Liver (tissue), 9 donors: ENCODE results near the gene COX7A2. TPM values are rescaled to one million over a fixed set of nuclear protein-coding genes. Genes with fewer than 3 reads are reported as not detected.

Source experiments
- DNase-seq: peaks from one replicate; pipeline ENCODE4 v3.0.0-alpha.2; 2017; ENCODE audit warnings: low spot score
- H3K27ac ChIP-seq, 2 donors: one replicate each; pipeline ENCODE4 v1.7.0; 2013; ENCODE audit warnings: inconsistent platforms in 2 of 2, low read length in 2 of 2, control low read depth in 1 of 2, low read depth in 1 of 2, mild to moderate bottlenecking in 1 of 2
- H3K27me3 ChIP-seq, 4 donors: one replicate each; pipeline versions ENCODE4 v1.6.1 to v1.7.0; 2013; ENCODE audit warnings: low read length in 3 of 4, inconsistent platforms in 1 of 4, mild to moderate bottlenecking in 1 of 4, moderate library complexity in 1 of 4; ENCODE audit not compliant: control insufficient read depth in 4 of 4, insufficient read depth in 4 of 4
- H3K36me3 ChIP-seq, 4 donors: one replicate each; pipeline versions ENCODE4 v1.6.1 to v1.7.0; 2013; ENCODE audit warnings: low read length in 3 of 4, mild to moderate bottlenecking in 3 of 4, low read depth in 1 of 4, moderate library complexity in 1 of 4; ENCODE audit not compliant: control insufficient read depth in 4 of 4, insufficient read depth in 3 of 4
- H3K4me1 ChIP-seq, 4 donors: one replicate each; pipeline versions ENCODE4 v1.6.1 to v1.7.0; 2013; ENCODE audit warnings: low read length in 3 of 4, mild to moderate bottlenecking in 3 of 4, moderate library complexity in 1 of 4; ENCODE audit not compliant: control insufficient read depth in 4 of 4, insufficient read depth in 4 of 4
- H3K4me3 ChIP-seq, 3 donors: one replicate each; pipeline versions ENCODE4 v1.6.1 to v1.7.0; 2013; ENCODE audit warnings: low read length in 3 of 3, control low read depth in 1 of 3, low read depth in 1 of 3, mild to moderate bottlenecking in 1 of 3
- H3K9ac ChIP-seq, 2 donors: one replicate each; pipeline ENCODE4 v1.7.0; 2013; ENCODE audit warnings: low read length in 2 of 2, mild to moderate bottlenecking in 2 of 2, moderate library complexity in 2 of 2, control low read depth in 1 of 2, low read depth in 1 of 2
- H3K9me3 ChIP-seq, 4 donors: one replicate each; pipeline versions ENCODE4 v1.6.1 to v1.7.0; 2013; ENCODE audit warnings: low read length in 3 of 4; ENCODE audit not compliant: control insufficient read depth in 4 of 4
- ATF3 ChIP-seq: IDR thresholded peaks from 2 replicates; pipeline ENCODE4 v1.6.1; 2016; ENCODE audit warnings: antibody characterized with exemption
- CTCF ChIP-seq: fragments of 150-350 bp; IDR thresholded peaks from 2 replicates; pipeline ENCODE4 v1.5.1; 2017; ENCODE audit warnings: improper control_type of control experiment, low read depth, low read length; ENCODE audit not compliant: missing input control
- EGR1 ChIP-seq, 2 donors: IDR thresholded peaks; 2 replicates each; pipeline ENCODE4 v1.6.1; 2016 to 2018; ENCODE audit warnings: antibody characterized with exemption in 2 of 2, low read depth in 2 of 2
- FOXA1 ChIP-seq: IDR thresholded peaks from 2 replicates; pipeline ENCODE4 v1.6.1; 2016; ENCODE audit warnings: antibody characterized with exemption
- FOXA2 ChIP-seq: IDR thresholded peaks from 2 replicates; pipeline ENCODE4 v1.6.1; 2016; ENCODE audit warnings: antibody characterized with exemption
- HNF4A ChIP-seq, 2 donors: conservative IDR thresholded peaks; 2 replicates each; pipeline ENCODE4 v1.6.1; 2016; ENCODE audit warnings: antibody characterized with exemption in 2 of 2, mild to moderate bottlenecking in 2 of 2
- HNF4G ChIP-seq: IDR thresholded peaks from 2 replicates; pipeline ENCODE4 v1.6.1; 2016; ENCODE audit warnings: antibody characterized with exemption
- JUND ChIP-seq, 2 donors: IDR thresholded peaks; 2 replicates each; pipeline ENCODE4 v1.6.1; 2016; ENCODE audit warnings: antibody characterized with exemption in 2 of 2
- MAX ChIP-seq: IDR thresholded peaks from 2 replicates; pipeline ENCODE4 v1.6.1; 2016; ENCODE audit warnings: antibody characterized with exemption
- NR2F2 ChIP-seq: IDR thresholded peaks from 2 replicates; pipeline ENCODE4 v1.6.1; 2016; ENCODE audit warnings: antibody characterized with exemption
- RAD21 ChIP-seq, 2 donors: IDR thresholded peaks; 2 replicates each; pipeline ENCODE4 v1.6.1; 2016; ENCODE audit warnings: antibody characterized with exemption in 2 of 2, mild to moderate bottlenecking in 2 of 2
- REST ChIP-seq: IDR thresholded peaks from 2 replicates; pipeline ENCODE4 v1.6.1; 2016; ENCODE audit warnings: antibody characterized with exemption, mild to moderate bottlenecking
- RXRA ChIP-seq, 2 donors: IDR thresholded peaks; 2 replicates each; pipeline ENCODE4 v1.6.1; 2017 to 2018; ENCODE audit warnings: antibody characterized with exemption in 2 of 2, mild to moderate bottlenecking in 1 of 2
- SP1 ChIP-seq: IDR thresholded peaks from 2 replicates; pipeline ENCODE4 v1.6.1; 2018; ENCODE audit warnings: antibody characterized with exemption, mild to moderate bottlenecking
- YY1 ChIP-seq: IDR thresholded peaks from 2 replicates; pipeline ENCODE4 v1.6.1; 2016; ENCODE audit warnings: antibody characterized with exemption, mild to moderate bottlenecking
- WGBS: extraction: QIAGEN DNeasy Blood & Tissue Kit; methylation state at CpG from one replicate; pipeline ENCODE4 v1.1.7; 2013; 5-methylcytosine and 5-hydroxymethylcytosine counted together
- polyA plus RNA-seq, 2 donors: library from polyadenylated mRNA; stranded (reverse) in 1 of 2; unstranded in 1 of 2; fragments of 200-250 nt in 1 of 2; fragments of >200 nt in 1 of 2; fragmentation: Nextera tagmentation in 1 of 2; extraction: Ambion mirVana in 1 of 2; gene quantifications; one replicate each; pipeline versions ENCODE4 v1.2.1 to v1.2.3, GENCODE V29; 2013 to 2015
- total RNA-seq, 2 donors: library from RNA; depleted of rRNA; stranded (reverse); fragments of >200 nt; gene quantifications; one replicate each; pipeline ENCODE4 v1.2.3, GENCODE V29; 2014
- TF ChIP-seq, protein P1 (sequence below): IDR thresholded peaks from 2 replicates; pipeline ENCODE4 v1.6.1; 2016; ENCODE audit warnings: antibody characterized with exemption
- donor health status: healthy.
- donor health status: healthy.
- donor health status: healthy.
- donor health status: healthy.
- donor health status: healthy.

The COX7A2 gene
- total and polyA plus RNA-seq, 4 donors, result 69.8 to 583 (median 289) TPM

- H3K4me1 ChIP-seq, result peaks cover 9 to 36% (median 27%) of the 10 kb centered on the region in 4 donors
- TF ChIP-seq FOXA1 (no peak), SP1 (peak; percentile 17), RXRA (IDR thresholded peaks at IDR 0.05) (peak in 1 of 2 donors; percentile 20)
- H3K4me3 ChIP-seq, result no peak overlapping the region
- H3K27me3 ChIP-seq, result no peaks in the 10 kb centered on the region
- no peak for DNase-seq
- no peak overlapping the region for H3K27ac ChIP-seq
- H3K36me3 ChIP-seq, result no peaks in the 10 kb centered on the region
- H3K9me3 ChIP-seq, result no peaks in the 10 kb centered on the region
- H3K9ac ChIP-seq, result no peak overlapping the region
Observed at GRCh38 chr6:75222261-75222660, 21.3 kb downstream of the COX7A2 start.

DNA sequence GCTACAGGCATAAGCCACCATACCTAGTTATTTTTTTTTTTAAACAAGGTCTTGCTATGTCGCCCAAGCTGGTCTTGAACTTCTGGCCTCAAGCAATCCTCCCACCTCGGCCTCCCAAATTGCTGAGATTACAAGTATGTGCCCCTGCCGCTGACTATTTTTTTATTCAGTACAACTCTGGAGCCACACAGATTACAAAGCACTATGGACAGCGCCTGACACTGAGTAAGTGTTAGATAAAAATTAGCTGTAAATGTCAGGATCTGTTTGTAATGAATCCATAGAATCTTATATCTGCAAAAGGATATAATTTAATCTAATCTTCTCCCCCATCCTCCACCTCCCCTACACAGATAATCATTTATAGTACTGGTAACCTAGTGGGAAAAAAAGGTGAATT lies 22.5 kb downstream of the COX7A2 start:
- no peaks in the 10 kb centered on the region for H3K36me3 ChIP-seq
- WGBS, result 92% methylated on average over 4 of the region's 4 CpGs
- TF ChIP-seq HNF4G (no peak), ATF3 (no peak), RXRA (IDR thresholded peaks at IDR 0.05) (no peak), YY1 (no peak), RAD21 (IDR thresholded peaks at IDR 0.05) (no peak), JUND (IDR thresholded peaks at IDR 0.05) (no peak), EGR1 (IDR thresholded peaks at IDR 0.05; ENCODE audit: low read depth in 2 of 2) (no peak), SP1 (no peak), MAX (no peak), HNF4A (conservative IDR thresholded peaks at IDR 0.05) (no peak), REST (no peak), NR2F2 (no peak), FOXA2 (no peak), CTCF (no peak)
- TF ChIP-seq, protein P1, sequence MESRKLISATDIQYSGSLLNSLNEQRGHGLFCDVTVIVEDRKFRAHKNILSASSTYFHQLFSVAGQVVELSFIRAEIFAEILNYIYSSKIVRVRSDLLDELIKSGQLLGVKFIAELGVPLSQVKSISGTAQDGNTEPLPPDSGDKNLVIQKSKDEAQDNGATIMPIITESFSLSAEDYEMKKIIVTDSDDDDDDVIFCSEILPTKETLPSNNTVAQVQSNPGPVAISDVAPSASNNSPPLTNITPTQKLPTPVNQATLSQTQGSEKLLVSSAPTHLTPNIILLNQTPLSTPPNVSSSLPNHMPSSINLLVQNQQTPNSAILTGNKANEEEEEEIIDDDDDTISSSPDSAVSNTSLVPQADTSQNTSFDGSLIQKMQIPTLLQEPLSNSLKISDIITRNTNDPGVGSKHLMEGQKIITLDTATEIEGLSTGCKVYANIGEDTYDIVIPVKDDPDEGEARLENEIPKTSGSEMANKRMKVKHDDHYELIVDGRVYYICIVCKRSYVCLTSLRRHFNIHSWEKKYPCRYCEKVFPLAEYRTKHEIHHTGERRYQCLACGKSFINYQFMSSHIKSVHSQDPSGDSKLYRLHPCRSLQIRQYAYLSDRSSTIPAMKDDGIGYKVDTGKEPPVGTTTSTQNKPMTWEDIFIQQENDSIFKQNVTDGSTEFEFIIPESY, result no peak
- H3K4me3 ChIP-seq, result no peak overlapping the region
- no peak overlapping the region for H3K9ac ChIP-seq
- no peak overlapping the region for H3K27ac ChIP-seq
- H3K4me1 ChIP-seq, result peaks cover 8 to 30% (median 24%) of the 10 kb centered on the region in 4 donors
- no peak for DNase-seq
- no peaks in the 10 kb centered on the region for H3K27me3 ChIP-seq
- H3K9me3 ChIP-seq, result no peaks in the 10 kb centered on the region
